H1 (cell line): Measurements from ENCODE around the gene BORCS6. TPM values are rescaled to one million over a fixed set of nuclear protein-coding genes. Genes with fewer than 3 reads are reported as not detected.

ENCODE experiments used
- E2F6 ChIP-seq: IDR thresholded peaks from 2 replicates; pipeline ENCODE4 v1.6.1; 2012; ENCODE audit warnings: inconsistent platforms
- EP300 ChIP-seq, 2 experiments: IDR thresholded peaks; 1 replicate in 1 of 2; 2 replicates in 1 of 2; pipeline ENCODE4 v1.6.1; 2011 to 2012; ENCODE audit warnings: low read depth in 2 of 2, low read length in 2 of 2, mild to moderate bottlenecking in 2 of 2, borderline replicate concordance in 1 of 2, inconsistent platforms in 1 of 2, moderate library complexity in 1 of 2
- RXRA ChIP-seq: IDR thresholded peaks from 2 replicates; pipeline ENCODE4 v1.6.1; 2011; ENCODE audit warnings: low read depth, mild to moderate bottlenecking, low read length, moderate library complexity; ENCODE audit not compliant: insufficient read depth
- TAF7 ChIP-seq: optimal IDR thresholded peaks from 2 replicates; pipeline ENCODE3; 2011; ENCODE audit warnings: low read depth, mild to moderate bottlenecking, inconsistent platforms, low read length, moderate library complexity, borderline replicate concordance
- polyA plus RNA-seq, 7 experiments: library from polyadenylated mRNA; depleted of rRNA in 3 of 7; stranded (reverse) in 5 of 7; unstranded in 2 of 7; fragments of >200 nt in 5 of 7; fragments of 200-250 nt in 2 of 7; gene quantifications; 1 replicate in 5 of 7; 2 replicates in 1 of 7; 4 replicates in 1 of 7; pipeline versions ENCODE4 v1.2.1 to v1.2.3, GENCODE V29; 2011 to 2013; ENCODE audit warnings: missing spikeins in 2 of 7, mixed read lengths in 2 of 7
- total RNA-seq: library from RNA; stranded (reverse); fragmentation: NEBNext Ultra II Directional; extraction: Animal tissue kit (Norgen Biotek cat#: 25700); gene quantifications from 2 replicates; pipeline ENCODE4 v1.2.1, GENCODE V29; 2021

BORCS6 gene
- total and polyA plus RNA-seq, 2 of the 8 experiments (the other 6 are each of a cell fraction or from before 2014, with no cell fraction given), result 3.3 to 3.6 TPM

- TF ChIP-seq RXRA (no peak), E2F6 (no peak), TAF7 (no peak), EP300 (IDR thresholded peaks at IDR 0.05; ENCODE audit: borderline replicate concordance in 1 of 2, low read depth in 2 of 2, low read length in 2 of 2) (no peak)
Measured at GRCh38 chr17:8175795-8176196, 14.2 kb downstream of the BORCS6 start (continued).
